ENCODE data around the gene RPL13A. TPM values are rescaled to one million over a fixed set of nuclear protein-coding genes. Genes with fewer than 3 reads are reported as not detected.

Gene RPL13A
- total and polyA plus RNA-seq, 9 of the 15 experiments (the other 6 are each of a cell fraction or from before 2014, with no cell fraction given) = 1,744 to 5,482 (median 2,949) TPM

DNA sequence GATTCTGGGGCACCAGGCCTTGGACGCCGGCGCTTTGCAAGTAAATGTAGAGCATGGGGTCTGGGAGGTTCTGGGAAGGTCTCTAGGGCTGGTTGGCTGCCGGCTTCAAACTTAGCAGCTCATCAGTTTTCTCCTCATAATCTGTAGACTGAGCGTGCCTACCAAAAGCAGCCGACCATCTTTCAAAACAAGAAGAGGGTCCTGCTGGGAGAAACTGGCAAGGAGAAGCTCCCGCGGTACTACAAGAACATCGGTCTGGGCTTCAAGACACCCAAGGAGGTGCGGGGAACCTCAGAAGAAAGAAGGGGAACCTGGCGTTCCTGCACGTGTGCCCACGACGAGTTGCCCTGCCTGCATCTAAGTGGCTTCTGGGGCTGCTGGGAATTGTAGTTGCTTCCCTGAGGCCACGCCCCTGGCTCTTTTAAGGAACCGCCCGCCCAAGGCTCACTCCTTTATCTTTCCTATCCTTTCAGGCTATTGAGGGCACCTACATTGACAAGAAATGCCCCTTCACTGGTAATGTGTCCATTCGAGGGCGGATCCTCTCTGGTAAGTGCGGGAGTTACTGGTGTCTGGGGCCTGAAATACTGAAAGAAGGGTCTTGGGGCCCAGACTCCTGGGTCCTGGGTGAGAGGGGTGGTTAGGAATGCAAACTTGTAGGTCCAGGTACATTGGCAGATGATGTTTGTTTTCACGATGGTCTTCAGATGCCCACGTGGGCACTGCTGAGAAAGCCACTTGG lies 9.8 kb downstream of the RPL13A start (continued):
- TF ChIP-seq SMAD3 (CRISPR knock-in tag; conservative IDR thresholded peaks at IDR 0.05) = no peak
- TF ChIP-seq ZNF778 (CRISPR knock-in tag; IDR thresholded peaks at IDR 0.05) = no peak
- TF ChIP-seq ZNF431 (CRISPR knock-in tag; IDR thresholded peaks at IDR 0.05) = no peak
- no peak for TF ChIP-seq ZNF583 (CRISPR knock-in tag; IDR thresholded peaks at IDR 0.05)
- peak in 1 of 3 experiments; percentile 60 for TF ChIP-seq YY1 (IDR thresholded peaks at IDR 0.05; ENCODE audit: borderline replicate concordance in 1 of 3, control insufficient read depth in 1 of 3, extremely low read depth in 1 of 3, insufficient read depth in 3 of 3, insufficient read length in 1 of 3, insufficient replicate concordance in 2 of 3, low read depth in 1 of 3, low read length in 2 of 3)
- peak; percentile 70; the same call in 1 of the 2 replicates for TF ChIP-seq SP1 (CRISPR knock-in tag; IDR thresholded peaks at IDR 0.05)
- no peak for TF ChIP-seq ZKSCAN8 (CRISPR knock-in tag; IDR thresholded peaks at IDR 0.05)
- TF ChIP-seq GABPA (tag; conservative IDR thresholded peaks at IDR 0.05; ENCODE audit: low read depth) = no peak
- TF ChIP-seq POLR2B (IDR thresholded peaks at IDR 0.05; ENCODE audit: low read depth, partially characterized antibody) = no peak
- TF ChIP-seq BHLHE40 (IDR thresholded peaks at IDR 0.05; ENCODE audit: low read length) = peak; percentile 92
- peak; percentile 89 for TF ChIP-seq ZNF143 (CRISPR knock-in tag; IDR thresholded peaks at IDR 0.05)
- no peak for TF ChIP-seq ARID3A (IDR thresholded peaks at IDR 0.05; ENCODE audit: borderline replicate concordance, low read depth, low read length)
- no peak for TF ChIP-seq SAFB (IDR thresholded peaks at IDR 0.05; ENCODE audit: borderline replicate concordance, low read depth, low read length)
- no peak for TF ChIP-seq ZMIZ1 (IDR thresholded peaks at IDR 0.05; ENCODE audit: low read depth in 2 of 2, low read length in 2 of 2)
- TF ChIP-seq, protein P1, sequence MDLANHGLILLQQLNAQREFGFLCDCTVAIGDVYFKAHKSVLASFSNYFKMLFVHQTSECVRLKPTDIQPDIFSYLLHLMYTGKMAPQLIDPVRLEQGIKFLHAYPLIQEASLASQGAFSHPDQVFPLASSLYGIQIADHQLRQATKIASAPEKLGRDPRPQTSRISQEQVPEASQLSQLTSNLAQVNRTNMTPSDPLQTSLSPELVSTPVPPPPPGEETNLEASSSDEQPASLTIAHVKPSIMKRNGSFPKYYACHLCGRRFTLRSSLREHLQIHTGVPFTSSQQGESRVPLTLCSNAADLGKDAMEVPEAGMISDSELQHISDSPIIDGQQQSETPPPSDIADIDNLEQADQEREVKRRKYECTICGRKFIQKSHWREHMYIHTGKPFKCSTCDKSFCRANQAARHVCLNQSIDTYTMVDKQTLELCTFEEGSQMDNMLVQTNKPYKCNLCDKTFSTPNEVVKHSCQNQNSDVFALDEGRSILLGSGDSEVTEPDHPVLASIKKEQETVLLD (IDR thresholded peaks at IDR 0.05) = no peak
- no peak for TF ChIP-seq NFE2 (IDR thresholded peaks at IDR 0.05; ENCODE audit: low read depth)
- TF ChIP-seq TBP (optimal IDR thresholded peaks at IDR 0.05; ENCODE audit: low read depth, low read length) = no peak
- TF ChIP-seq PKNOX1 (IDR thresholded peaks at IDR 0.05) = no peak
- 0 out of 2 replicates have a peak, but pooled peaks have one; percentile 5 for TF ChIP-seq USF2 (CRISPR knock-in tag; IDR thresholded peaks at IDR 0.05)
